GM12873 (cell line): ENCODE results near the gene IGF1R.

Source experiments
- CTCF ChIP-seq: IDR thresholded peaks from 2 replicates; pipeline ENCODE4 v1.5.1; 2012; ENCODE audit warnings: low read depth, mild to moderate bottlenecking, moderate library complexity, low read length, control low read depth; ENCODE audit not compliant: insufficient read depth; ENCODE audit errors: missing control alignments

The IGF1R gene

GRCh38 chr15:98666841-98667240 is 18.5 kb downstream of the IGF1R start:
- TF ChIP-seq CTCF = no peak

- no peak for TF ChIP-seq CTCF
These were observed 19.3 kb downstream of the IGF1R start for GRCh38 chr15:98667521-98668179.

- TF ChIP-seq CTCF = no peak
These were observed 20.4 kb downstream of the IGF1R start for GRCh38 chr15:98668566-98669308.

GRCh38 chr15:98669638-98670037 is 21.3 kb downstream of the IGF1R start:
- no peak for TF ChIP-seq CTCF

- TF ChIP-seq CTCF = no peak
These were observed 23.0 kb downstream of the IGF1R start for GRCh38 chr15:98671060-98672008.

GRCh38 chr15:98673133-98673532 is 24.8 kb downstream of the IGF1R start:
- no peak for TF ChIP-seq CTCF

GRCh38 chr15:98674336-98674735 is 26.0 kb downstream of the IGF1R start:
- no peak for TF ChIP-seq CTCF
